ENCODE data around the gene QRSL1.
"Not testable (repeated sequence)": the region's sequence is repeated elsewhere in the genome, so short reads cannot be mapped to it uniquely, and the experiment has no call there.

Gene QRSL1

GRCh38 chr6:106626485-106626884 lies 2.9 kb upstream of the QRSL1 start:
- peaks cover 13% of the 10 kb centered on the region for H3K4me1 ChIP-seq (ENCODE audit: control insufficient read depth, insufficient read depth, low read length)
- no peaks in the 10 kb centered on the region for H3K36me3 ChIP-seq (ENCODE audit: control insufficient read depth, insufficient read depth, low read length, severe bottlenecking)
- H3K9me3 ChIP-seq (ENCODE audit: control insufficient read depth, low read length), result no peaks in the 10 kb centered on the region
- H3K9ac ChIP-seq (ENCODE audit: low read length), result no peak overlapping the region
- no peak overlapping the region for H3K4me3 ChIP-seq (ENCODE audit: low read length)
- DNase-seq (ENCODE audit: low read depth), result no peak
- H3K27me3 ChIP-seq (replicated peaks; ENCODE audit: control insufficient read depth, insufficient read depth, low read length), result no peaks in the 10 kb centered on the region

- not testable (repeated sequence) for H3K9ac ChIP-seq (ENCODE audit: low read length); H3K27me3 ChIP-seq (replicated peaks; ENCODE audit: control insufficient read depth, insufficient read depth, low read length); H3K4me3 ChIP-seq (ENCODE audit: low read length); H3K9me3 ChIP-seq (ENCODE audit: control insufficient read depth, low read length); DNase-seq (ENCODE audit: low read depth); H3K36me3 ChIP-seq (ENCODE audit: control insufficient read depth, insufficient read depth, low read length, severe bottlenecking)
- peaks cover 13% of the 10 kb centered on the region for H3K4me1 ChIP-seq (ENCODE audit: control insufficient read depth, insufficient read depth, low read length)
Observed at GRCh38 chr6:106627760-106628159, 1.6 kb upstream of the QRSL1 start.

- Histone ChIP-seq H3K27me3 (replicated peaks; ENCODE audit: control insufficient read depth, insufficient read depth, low read length) (no peaks in the 10 kb centered on the region), H3K4me1 (ENCODE audit: control insufficient read depth, insufficient read depth, low read length) (peaks cover 13% of the 10 kb centered on the region), H3K4me3 (ENCODE audit: low read length) (peak overlapping the region; percentile 99), H3K9ac (ENCODE audit: low read length) (peak overlapping the region; percentile 95), H3K9me3 (ENCODE audit: control insufficient read depth, low read length) (no peaks in the 10 kb centered on the region), H3K36me3 (ENCODE audit: control insufficient read depth, insufficient read depth, low read length, severe bottlenecking) (no peaks in the 10 kb centered on the region)
- no peak for DNase-seq (ENCODE audit: low read depth)
Observed at GRCh38 chr6:106628658-106629102, 698 bp upstream of the QRSL1 start.

GRCh38 chr6:106629859-106630163 lies 433 bp downstream of the QRSL1 start:
- Histone ChIP-seq H3K9ac (ENCODE audit: low read length) (peak overlapping the region; percentile 95), H3K27me3 (replicated peaks; ENCODE audit: control insufficient read depth, insufficient read depth, low read length) (no peaks in the 10 kb centered on the region), H3K9me3 (ENCODE audit: control insufficient read depth, low read length) (no peaks in the 10 kb centered on the region), H3K4me1 (ENCODE audit: control insufficient read depth, insufficient read depth, low read length) (peaks cover 13% of the 10 kb centered on the region), H3K4me3 (ENCODE audit: low read length) (peak overlapping the region; percentile 99), H3K36me3 (ENCODE audit: control insufficient read depth, insufficient read depth, low read length, severe bottlenecking) (no peaks in the 10 kb centered on the region)
- DNase-seq (ENCODE audit: low read depth), result no peak

- H3K4me3 ChIP-seq (ENCODE audit: low read length), result peak overlapping the region; percentile 99
- no peak for DNase-seq (ENCODE audit: low read depth)
- no peaks in the 10 kb centered on the region for H3K9me3 ChIP-seq (ENCODE audit: control insufficient read depth, low read length)
- H3K27me3 ChIP-seq (replicated peaks; ENCODE audit: control insufficient read depth, insufficient read depth, low read length), result no peaks in the 10 kb centered on the region
- H3K36me3 ChIP-seq (ENCODE audit: control insufficient read depth, insufficient read depth, low read length, severe bottlenecking), result no peaks in the 10 kb centered on the region
- peak overlapping the region; percentile 95 for H3K9ac ChIP-seq (ENCODE audit: low read length)
- peaks cover 13% of the 10 kb centered on the region for H3K4me1 ChIP-seq (ENCODE audit: control insufficient read depth, insufficient read depth, low read length)
Observed at GRCh38 chr6:106630366-106630765, 988 bp downstream of the QRSL1 start.

GRCh38 chr6:106631346-106631745 lies 2.0 kb downstream of the QRSL1 start:
- no peak for DNase-seq (ENCODE audit: low read depth)
- Histone ChIP-seq H3K4me1 (ENCODE audit: control insufficient read depth, insufficient read depth, low read length) (peaks cover 13% of the 10 kb centered on the region), H3K27me3 (replicated peaks; ENCODE audit: control insufficient read depth, insufficient read depth, low read length) (no peaks in the 10 kb centered on the region), H3K36me3 (ENCODE audit: control insufficient read depth, insufficient read depth, low read length, severe bottlenecking) (no peaks in the 10 kb centered on the region), H3K4me3 (ENCODE audit: low read length) (no peak overlapping the region), H3K9ac (ENCODE audit: low read length) (no peak overlapping the region), H3K9me3 (ENCODE audit: control insufficient read depth, low read length) (no peaks in the 10 kb centered on the region)

GRCh38 chr6:106634565-106634964 lies 5.2 kb downstream of the QRSL1 start:
- DNase-seq (ENCODE audit: low read depth), result no peak
- H3K27me3 ChIP-seq (replicated peaks; ENCODE audit: control insufficient read depth, insufficient read depth, low read length), result no peaks in the 10 kb centered on the region
- H3K9me3 ChIP-seq (ENCODE audit: control insufficient read depth, low read length), result no peaks in the 10 kb centered on the region
- H3K4me1 ChIP-seq (ENCODE audit: control insufficient read depth, insufficient read depth, low read length), result peaks cover 8% of the 10 kb centered on the region
- H3K36me3 ChIP-seq (ENCODE audit: control insufficient read depth, insufficient read depth, low read length, severe bottlenecking), result peaks cover 2% of the 10 kb centered on the region
- no peak overlapping the region for H3K4me3 ChIP-seq (ENCODE audit: low read length)
- no peak overlapping the region for H3K9ac ChIP-seq (ENCODE audit: low read length)

GRCh38 chr6:106637051-106637716 lies 7.8 kb downstream of the QRSL1 start:
- H3K36me3 ChIP-seq (ENCODE audit: control insufficient read depth, insufficient read depth, low read length, severe bottlenecking), result peaks cover 4% of the 10 kb centered on the region
- no peak for DNase-seq (ENCODE audit: low read depth)
- no peak overlapping the region for H3K9ac ChIP-seq (ENCODE audit: low read length)
- H3K4me1 ChIP-seq (ENCODE audit: control insufficient read depth, insufficient read depth, low read length), result no peaks in the 10 kb centered on the region
- H3K27me3 ChIP-seq (replicated peaks; ENCODE audit: control insufficient read depth, insufficient read depth, low read length), result no peaks in the 10 kb centered on the region
- no peaks in the 10 kb centered on the region for H3K9me3 ChIP-seq (ENCODE audit: control insufficient read depth, low read length)
- no peak overlapping the region for H3K4me3 ChIP-seq (ENCODE audit: low read length)

GRCh38 chr6:106637717-106638341 lies 8.5 kb downstream of the QRSL1 start:
- Histone ChIP-seq H3K9ac (ENCODE audit: low read length) (no peak overlapping the region), H3K36me3 (ENCODE audit: control insufficient read depth, insufficient read depth, low read length, severe bottlenecking) (peaks cover 10% of the 10 kb centered on the region), H3K27me3 (replicated peaks; ENCODE audit: control insufficient read depth, insufficient read depth, low read length) (no peaks in the 10 kb centered on the region), H3K4me3 (ENCODE audit: low read length) (no peak overlapping the region), H3K4me1 (ENCODE audit: control insufficient read depth, insufficient read depth, low read length) (no peaks in the 10 kb centered on the region), H3K9me3 (ENCODE audit: control insufficient read depth, low read length) (no peaks in the 10 kb centered on the region)
- no peak for DNase-seq (ENCODE audit: low read depth)

GRCh38 chr6:106639812-106640211 lies 10.4 kb downstream of the QRSL1 start:
- H3K27me3 ChIP-seq (replicated peaks; ENCODE audit: control insufficient read depth, insufficient read depth, low read length), result no peaks in the 10 kb centered on the region
- peaks cover 22% of the 10 kb centered on the region for H3K36me3 ChIP-seq (ENCODE audit: control insufficient read depth, insufficient read depth, low read length, severe bottlenecking)
- H3K4me1 ChIP-seq (ENCODE audit: control insufficient read depth, insufficient read depth, low read length), result no peaks in the 10 kb centered on the region
- no peak overlapping the region for H3K4me3 ChIP-seq (ENCODE audit: low read length)
- DNase-seq (ENCODE audit: low read depth), result no peak
- H3K9ac ChIP-seq (ENCODE audit: low read length), result no peak overlapping the region
- no peaks in the 10 kb centered on the region for H3K9me3 ChIP-seq (ENCODE audit: control insufficient read depth, low read length)

GRCh38 chr6:106642476-106642875 lies 13.1 kb downstream of the QRSL1 start:
- peaks cover 35% of the 10 kb centered on the region for H3K36me3 ChIP-seq (ENCODE audit: control insufficient read depth, insufficient read depth, low read length, severe bottlenecking)
- no peak overlapping the region for H3K4me3 ChIP-seq (ENCODE audit: low read length)
- no peaks in the 10 kb centered on the region for H3K4me1 ChIP-seq (ENCODE audit: control insufficient read depth, insufficient read depth, low read length)
- H3K9ac ChIP-seq (ENCODE audit: low read length), result no peak overlapping the region
- no peaks in the 10 kb centered on the region for H3K9me3 ChIP-seq (ENCODE audit: control insufficient read depth, low read length)
- H3K27me3 ChIP-seq (replicated peaks; ENCODE audit: control insufficient read depth, insufficient read depth, low read length), result no peaks in the 10 kb centered on the region
- peak; percentile 8 for DNase-seq (ENCODE audit: low read depth)

GRCh38 chr6:106643061-106643460 lies 13.7 kb downstream of the QRSL1 start:
- H3K27me3 ChIP-seq (replicated peaks; ENCODE audit: control insufficient read depth, insufficient read depth, low read length), result no peaks in the 10 kb centered on the region

More at GRCh38 chr6:106643061-106643460, 13.7 kb downstream of the QRSL1 start:
- Histone ChIP-seq H3K4me1 (ENCODE audit: control insufficient read depth, insufficient read depth, low read length) (no peaks in the 10 kb centered on the region), H3K36me3 (ENCODE audit: control insufficient read depth, insufficient read depth, low read length, severe bottlenecking) (peaks cover 35% of the 10 kb centered on the region), H3K4me3 (ENCODE audit: low read length) (no peak overlapping the region), H3K9me3 (ENCODE audit: control insufficient read depth, low read length) (no peaks in the 10 kb centered on the region), H3K9ac (ENCODE audit: low read length) (no peak overlapping the region)
- DNase-seq (ENCODE audit: low read depth), result peak; percentile 35
